Parathyroid adenoma (tissue), 2 donors: ENCODE measurements around the gene PRDM15.

Experiments
- H2AFZ ChIP-seq: fragments of 300-600 bp; sonication (generic); one replicate; pipeline ENCODE4 v1.7.0; 2017; ENCODE audit warnings: antibody characterized with exemption, mild to moderate bottlenecking
- H3K27ac ChIP-seq: fragments of 300-600 bp; sonication (generic); one replicate; pipeline ENCODE4 v1.7.0; 2017
- H3K27me3 ChIP-seq: fragments of 300-600 bp; sonication (generic); one replicate; pipeline ENCODE4 v1.7.0; 2017; ENCODE audit warnings: low read length; ENCODE audit not compliant: control insufficient read depth, insufficient read depth
- H3K36me3 ChIP-seq: fragments of 300-600 bp; sonication (generic); one replicate; pipeline ENCODE4 v1.7.0; 2017; ENCODE audit warnings: low read length; ENCODE audit not compliant: control insufficient read depth, insufficient read depth
- H3K4me1 ChIP-seq: fragments of 300-600 bp; sonication (generic); one replicate; pipeline ENCODE4 v1.7.0; 2017; ENCODE audit warnings: control low read depth
- H3K4me2 ChIP-seq: fragments of 300-600 bp; sonication (generic); one replicate; pipeline ENCODE4 v1.7.0; 2017; ENCODE audit warnings: low read length
- H3K4me3 ChIP-seq: fragments of 300-600 bp; sonication (generic); one replicate; pipeline ENCODE4 v1.7.0; 2017; ENCODE audit warnings: low read depth, low read length
- H3K79me2 ChIP-seq: fragments of 300-600 bp; sonication (generic); one replicate; pipeline ENCODE4 v1.7.0; 2017; ENCODE audit warnings: control low read depth
- H3K9ac ChIP-seq: fragments of 300-600 bp; sonication (generic); one replicate; pipeline ENCODE4 v1.7.0; 2017; ENCODE audit warnings: mild to moderate bottlenecking
- H3K9me3 ChIP-seq: fragments of 300-600 bp; sonication (generic); one replicate; pipeline ENCODE4 v1.7.0; 2017; ENCODE audit warnings: low read length; ENCODE audit not compliant: control insufficient read depth
- CTCF ChIP-seq: fragments of 300-600 bp; sonication (generic); IDR thresholded peaks from one replicate; pipeline ENCODE4 v1.7.0; 2017; ENCODE audit warnings: antibody characterized with exemption, mild to moderate bottlenecking
- donor health status: primary hyperparathyroidism.

PRDM15 gene

GRCh38 chr21:41821756-41822431 is 57.2 kb downstream of the PRDM15 start:
- H3K36me3 ChIP-seq = no peaks in the 10 kb centered on the region
- no peaks in the 10 kb centered on the region for H3K4me1 ChIP-seq
- no peaks in the 10 kb centered on the region for H3K9me3 ChIP-seq
- no peak for TF ChIP-seq CTCF
- H3K9ac ChIP-seq = no peak overlapping the region
- H2AFZ ChIP-seq = no peak overlapping the region
- H3K27ac ChIP-seq = no peak overlapping the region
- H3K27me3 ChIP-seq = no peaks in the 10 kb centered on the region
- no peak overlapping the region for H3K4me2 ChIP-seq
- no peak overlapping the region for H3K4me3 ChIP-seq
- H3K79me2 ChIP-seq = no peaks in the 10 kb centered on the region

- no peak overlapping the region for H3K4me3 ChIP-seq
- no peaks in the 10 kb centered on the region for H3K36me3 ChIP-seq
- H3K27ac ChIP-seq = no peak overlapping the region
- H3K79me2 ChIP-seq = no peaks in the 10 kb centered on the region
- H3K9me3 ChIP-seq = no peaks in the 10 kb centered on the region
- no peaks in the 10 kb centered on the region for H3K27me3 ChIP-seq
- no peaks in the 10 kb centered on the region for H3K4me1 ChIP-seq
- no peak overlapping the region for H2AFZ ChIP-seq
- TF ChIP-seq CTCF = no peak
- no peak overlapping the region for H3K4me2 ChIP-seq
- no peak overlapping the region for H3K9ac ChIP-seq
Observed at GRCh38 chr21:41821081-41821755, 57.9 kb downstream of the PRDM15 start.

GRCh38 chr21:41820384-41821080 is 58.6 kb downstream of the PRDM15 start:
- no peaks in the 10 kb centered on the region for H3K9me3 ChIP-seq
- H3K27ac ChIP-seq = no peak overlapping the region
- no peaks in the 10 kb centered on the region for H3K27me3 ChIP-seq
- no peak overlapping the region for H2AFZ ChIP-seq
- no peaks in the 10 kb centered on the region for H3K4me1 ChIP-seq
- no peak overlapping the region for H3K9ac ChIP-seq
- H3K36me3 ChIP-seq = no peaks in the 10 kb centered on the region
- H3K4me2 ChIP-seq = no peak overlapping the region
- no peaks in the 10 kb centered on the region for H3K79me2 ChIP-seq
- TF ChIP-seq CTCF = no peak
- H3K4me3 ChIP-seq = no peak overlapping the region

GRCh38 chr21:41819856-41820281 is 59.3 kb downstream of the PRDM15 start:
- no peaks in the 10 kb centered on the region for H3K27me3 ChIP-seq
- H3K79me2 ChIP-seq = no peaks in the 10 kb centered on the region
- no peak overlapping the region for H3K4me2 ChIP-seq
- H3K9ac ChIP-seq = no peak overlapping the region
- H3K4me3 ChIP-seq = no peak overlapping the region
- no peak for TF ChIP-seq CTCF
- no peaks in the 10 kb centered on the region for H3K4me1 ChIP-seq
- no peak overlapping the region for H2AFZ ChIP-seq
- H3K9me3 ChIP-seq = no peaks in the 10 kb centered on the region
- H3K27ac ChIP-seq = no peak overlapping the region
- H3K36me3 ChIP-seq = no peaks in the 10 kb centered on the region
